Measurements from ENCODE around the gene KRT10.
A peak's percentile ranks its signal among the peaks of the same experiment; 100 is the strongest.

DNA sequence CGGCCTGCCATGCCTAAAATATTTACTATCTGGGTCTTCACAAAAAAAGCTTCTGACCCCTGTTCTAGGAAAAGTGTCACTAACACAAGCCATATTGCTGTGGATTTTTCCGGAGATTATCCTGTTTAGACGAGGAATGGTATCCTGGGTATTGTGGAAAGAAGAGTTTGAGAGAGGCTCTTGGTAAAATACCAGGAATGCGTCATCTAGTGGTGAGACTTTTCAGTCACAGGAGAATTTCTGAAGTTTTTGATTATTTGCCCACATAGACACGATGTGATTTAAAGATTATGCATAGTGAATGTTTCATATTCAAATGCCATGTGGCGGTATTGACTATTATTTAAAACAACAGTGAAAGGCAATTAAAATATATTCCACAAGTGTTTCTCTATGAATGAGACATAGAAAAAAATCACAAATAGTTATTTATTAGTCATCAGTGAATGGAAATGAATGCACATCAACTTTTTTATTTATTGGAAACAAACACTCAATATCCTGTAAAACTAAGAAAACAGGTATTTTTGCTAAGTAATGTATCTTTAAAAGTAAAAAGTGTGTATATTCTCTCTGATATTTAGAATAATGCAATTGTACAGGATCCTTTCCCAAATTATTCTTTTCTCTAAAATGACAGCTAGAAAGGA, 30.5 kb downstream of the KRT10 start:
- TF ChIP-seq, protein P1, sequence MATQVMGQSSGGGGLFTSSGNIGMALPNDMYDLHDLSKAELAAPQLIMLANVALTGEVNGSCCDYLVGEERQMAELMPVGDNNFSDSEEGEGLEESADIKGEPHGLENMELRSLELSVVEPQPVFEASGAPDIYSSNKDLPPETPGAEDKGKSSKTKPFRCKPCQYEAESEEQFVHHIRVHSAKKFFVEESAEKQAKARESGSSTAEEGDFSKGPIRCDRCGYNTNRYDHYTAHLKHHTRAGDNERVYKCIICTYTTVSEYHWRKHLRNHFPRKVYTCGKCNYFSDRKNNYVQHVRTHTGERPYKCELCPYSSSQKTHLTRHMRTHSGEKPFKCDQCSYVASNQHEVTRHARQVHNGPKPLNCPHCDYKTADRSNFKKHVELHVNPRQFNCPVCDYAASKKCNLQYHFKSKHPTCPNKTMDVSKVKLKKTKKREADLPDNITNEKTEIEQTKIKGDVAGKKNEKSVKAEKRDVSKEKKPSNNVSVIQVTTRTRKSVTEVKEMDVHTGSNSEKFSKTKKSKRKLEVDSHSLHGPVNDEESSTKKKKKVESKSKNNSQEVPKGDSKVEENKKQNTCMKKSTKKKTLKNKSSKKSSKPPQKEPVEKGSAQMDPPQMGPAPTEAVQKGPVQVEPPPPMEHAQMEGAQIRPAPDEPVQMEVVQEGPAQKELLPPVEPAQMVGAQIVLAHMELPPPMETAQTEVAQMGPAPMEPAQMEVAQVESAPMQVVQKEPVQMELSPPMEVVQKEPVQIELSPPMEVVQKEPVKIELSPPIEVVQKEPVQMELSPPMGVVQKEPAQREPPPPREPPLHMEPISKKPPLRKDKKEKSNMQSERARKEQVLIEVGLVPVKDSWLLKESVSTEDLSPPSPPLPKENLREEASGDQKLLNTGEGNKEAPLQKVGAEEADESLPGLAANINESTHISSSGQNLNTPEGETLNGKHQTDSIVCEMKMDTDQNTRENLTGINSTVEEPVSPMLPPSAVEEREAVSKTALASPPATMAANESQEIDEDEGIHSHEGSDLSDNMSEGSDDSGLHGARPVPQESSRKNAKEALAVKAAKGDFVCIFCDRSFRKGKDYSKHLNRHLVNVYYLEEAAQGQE (IDR thresholded peaks at IDR 0.05; ENCODE audit: low read depth, low read length) = no peak
- TF ChIP-seq SIN3A (IDR thresholded peaks at IDR 0.05; ENCODE audit: borderline replicate concordance, low read depth, low read length) = no peak
- TF ChIP-seq GABPA (IDR thresholded peaks at IDR 0.05; ENCODE audit: low read depth) = no peak
- TF ChIP-seq FOSL2 (IDR thresholded peaks at IDR 0.05; ENCODE audit: borderline replicate concordance, low read depth) = no peak
- TF ChIP-seq, protein P2, sequence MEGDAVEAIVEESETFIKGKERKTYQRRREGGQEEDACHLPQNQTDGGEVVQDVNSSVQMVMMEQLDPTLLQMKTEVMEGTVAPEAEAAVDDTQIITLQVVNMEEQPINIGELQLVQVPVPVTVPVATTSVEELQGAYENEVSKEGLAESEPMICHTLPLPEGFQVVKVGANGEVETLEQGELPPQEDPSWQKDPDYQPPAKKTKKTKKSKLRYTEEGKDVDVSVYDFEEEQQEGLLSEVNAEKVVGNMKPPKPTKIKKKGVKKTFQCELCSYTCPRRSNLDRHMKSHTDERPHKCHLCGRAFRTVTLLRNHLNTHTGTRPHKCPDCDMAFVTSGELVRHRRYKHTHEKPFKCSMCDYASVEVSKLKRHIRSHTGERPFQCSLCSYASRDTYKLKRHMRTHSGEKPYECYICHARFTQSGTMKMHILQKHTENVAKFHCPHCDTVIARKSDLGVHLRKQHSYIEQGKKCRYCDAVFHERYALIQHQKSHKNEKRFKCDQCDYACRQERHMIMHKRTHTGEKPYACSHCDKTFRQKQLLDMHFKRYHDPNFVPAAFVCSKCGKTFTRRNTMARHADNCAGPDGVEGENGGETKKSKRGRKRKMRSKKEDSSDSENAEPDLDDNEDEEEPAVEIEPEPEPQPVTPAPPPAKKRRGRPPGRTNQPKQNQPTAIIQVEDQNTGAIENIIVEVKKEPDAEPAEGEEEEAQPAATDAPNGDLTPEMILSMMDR (IDR thresholded peaks at IDR 0.05) = peak; percentile 56
- TF ChIP-seq RAD21 (IDR thresholded peaks at IDR 0.05; ENCODE audit: low read length) = peak; percentile 41
- TF ChIP-seq POLR2AphosphoS5 (IDR thresholded peaks at IDR 0.05; ENCODE audit: low read depth, low read length) = no peak
- TF ChIP-seq GATA2 (CRISPR knock-in tag; IDR thresholded peaks at IDR 0.05) = no peak
- TF ChIP-seq EZH2phosphoT487 (IDR thresholded peaks at IDR 0.05; ENCODE audit: borderline replicate concordance, low read depth) = no peak
- no peak for TF ChIP-seq CHD2 (IDR thresholded peaks at IDR 0.05; ENCODE audit: low read length, partially characterized antibody)
- TF ChIP-seq, protein P3, sequence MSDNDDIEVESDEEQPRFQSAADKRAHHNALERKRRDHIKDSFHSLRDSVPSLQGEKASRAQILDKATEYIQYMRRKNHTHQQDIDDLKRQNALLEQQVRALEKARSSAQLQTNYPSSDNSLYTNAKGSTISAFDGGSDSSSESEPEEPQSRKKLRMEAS (IDR thresholded peaks at IDR 0.05; ENCODE audit: low read depth) = no peak
- no peak for TF ChIP-seq YY1 (IDR thresholded peaks at IDR 0.05; ENCODE audit: low read depth)
- TF ChIP-seq SMC3 (IDR thresholded peaks at IDR 0.05; ENCODE audit: low read depth, low read length) = peak; percentile 36

Data from SK-N-SH (cell line).